Choroid plexus epithelial cell (primary cell): ENCODE results near the gene ZNF280D.
"Not testable (repeated sequence)": the region's sequence is repeated elsewhere in the genome, so short reads cannot be mapped to it uniquely, and the experiment has no call there.

ENCODE experiments used
- DNase-seq: peaks from one replicate; pipeline ENCODE4 v3.0.0-alpha.2; 2010; ENCODE audit warnings: low read depth
- H3K4me3 ChIP-seq: 2 replicates; pipeline ENCODE4 v1.5.1; 2011; ENCODE audit warnings: low read depth, mild to moderate bottlenecking, control low read depth, low read length, moderate library complexity
- CTCF ChIP-seq: conservative IDR thresholded peaks from 2 replicates; pipeline ENCODE4 v1.5.1; 2011; ENCODE audit warnings: low read depth, mild to moderate bottlenecking, control low read depth, inconsistent platforms, low read length, moderate library complexity

Gene ZNF280D

GRCh38 chr15:56733136-56734012 is at the start of gene ZNF280D:
ZNF280D (minus strand) TSS chr15:56733509; CDS start chr15:56707109, 26,400 bp downstream.
- DNase-seq = peak; percentile 95
- peak within 1 kb of the TSS; percentile 71 for H3K4me3 ChIP-seq
- no peak for TF ChIP-seq CTCF

- TF ChIP-seq CTCF = no peak
- no peak overlapping the region for H3K4me3 ChIP-seq
- no peak for DNase-seq
Observed at GRCh38 chr15:56782306-56782705, 49.0 kb upstream of the ZNF280D start.

- no peak for DNase-seq
- TF ChIP-seq CTCF = no peak
- H3K4me3 ChIP-seq = no peak overlapping the region
Observed at GRCh38 chr15:56781666-56782065, 48.4 kb upstream of the ZNF280D start.

- not testable (repeated sequence) for DNase-seq, H3K4me3 ChIP-seq
Observed at GRCh38 chr15:56780102-56780725, 46.9 kb upstream of the ZNF280D start.

GRCh38 chr15:56779449-56779848 is 46.1 kb upstream of the ZNF280D start:
- not testable (repeated sequence) for DNase-seq, H3K4me3 ChIP-seq

GRCh38 chr15:56778761-56779160 is 45.5 kb upstream of the ZNF280D start:
- TF ChIP-seq CTCF = no peak
- H3K4me3 ChIP-seq = no peak overlapping the region
- DNase-seq = no peak

GRCh38 chr15:56776839-56777238 is 43.5 kb upstream of the ZNF280D start:
- DNase-seq = no peak
- no peak for TF ChIP-seq CTCF

GRCh38 chr15:56775641-56776040 is 42.3 kb upstream of the ZNF280D start:
- no peak for DNase-seq
- no peak overlapping the region for H3K4me3 ChIP-seq
- TF ChIP-seq CTCF = no peak

More at GRCh38 chr15:56776839-56777238, 43.5 kb upstream of the ZNF280D start:
- no peak overlapping the region for H3K4me3 ChIP-seq
